NCI-H2081 (cell line): Measurements from ENCODE around the gene CXCL13.
A peak's percentile ranks its signal among the peaks of the same experiment; 100 is the strongest.
"Not testable (repeated sequence)": the region's sequence is repeated elsewhere in the genome, so short reads cannot be mapped to it uniquely, and the experiment has no call there.

Source experiments
- DNase-seq, 2 experiments: peaks; one replicate each; lab custom pipeline; 2025; lab: John Stamatoyannopoulos, UW

CXCL13 gene, protein sequence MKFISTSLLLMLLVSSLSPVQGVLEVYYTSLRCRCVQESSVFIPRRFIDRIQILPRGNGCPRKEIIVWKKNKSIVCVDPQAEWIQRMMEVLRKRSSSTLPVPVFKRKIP

DNA sequence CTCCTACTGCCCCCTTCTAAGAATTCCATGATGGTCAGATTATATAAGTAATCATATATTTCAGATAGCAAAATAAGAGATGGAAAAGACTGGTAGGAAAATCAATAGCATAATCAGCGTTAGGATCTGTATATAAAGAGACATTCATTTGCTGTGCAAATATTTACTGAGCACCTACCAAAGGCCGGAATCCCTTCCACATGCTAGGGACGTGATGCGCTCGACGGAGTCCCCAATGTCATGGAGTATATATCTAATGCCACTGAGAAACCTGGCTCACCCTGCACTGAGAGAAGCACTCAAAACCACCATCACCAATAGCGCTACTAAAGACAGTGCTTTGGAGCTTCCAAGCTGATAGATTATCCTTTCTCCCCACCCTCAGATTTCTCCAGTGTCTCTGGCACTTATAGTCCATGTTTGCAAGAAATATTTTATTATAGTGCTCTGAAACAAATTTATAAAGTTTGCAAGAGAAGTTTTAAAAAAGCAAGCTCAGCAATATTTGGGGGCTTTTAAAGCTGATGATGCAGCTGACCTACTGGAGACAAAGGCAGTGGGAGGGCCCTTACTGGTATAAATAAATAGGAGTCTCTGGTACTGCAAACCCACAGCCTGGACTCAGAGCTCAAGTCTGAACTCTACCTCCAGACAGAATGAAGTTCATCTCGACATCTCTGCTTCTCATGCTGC, at the start of gene CXCL13:
Gene CXCL13, plus strand, starts transcription at position 611 of the 693 bp plus-strand sequence. Its CDS starts 46 bp downstream, at position 657.
- no peak for DNase-seq

DNA sequence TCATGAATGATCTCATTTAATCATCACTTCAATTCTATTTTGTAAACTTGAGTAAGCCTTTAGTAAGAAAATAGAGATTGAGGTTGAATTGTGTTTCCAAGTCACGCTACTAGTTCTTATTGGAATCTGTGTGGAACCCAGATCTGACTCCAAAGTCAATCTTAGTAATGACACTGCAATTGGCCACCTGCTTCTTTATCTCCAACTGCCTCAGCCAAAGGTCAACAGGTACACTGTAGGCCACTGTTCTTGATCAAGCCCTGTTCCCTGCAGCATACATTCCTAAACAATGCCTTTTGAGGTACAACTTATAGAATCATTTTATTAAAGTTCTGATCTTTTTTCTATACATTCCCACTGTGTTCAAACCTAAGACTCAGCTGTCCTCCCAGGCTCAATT, 45.5 kb upstream of the CXCL13 start:
- no peak for DNase-seq

DNA sequence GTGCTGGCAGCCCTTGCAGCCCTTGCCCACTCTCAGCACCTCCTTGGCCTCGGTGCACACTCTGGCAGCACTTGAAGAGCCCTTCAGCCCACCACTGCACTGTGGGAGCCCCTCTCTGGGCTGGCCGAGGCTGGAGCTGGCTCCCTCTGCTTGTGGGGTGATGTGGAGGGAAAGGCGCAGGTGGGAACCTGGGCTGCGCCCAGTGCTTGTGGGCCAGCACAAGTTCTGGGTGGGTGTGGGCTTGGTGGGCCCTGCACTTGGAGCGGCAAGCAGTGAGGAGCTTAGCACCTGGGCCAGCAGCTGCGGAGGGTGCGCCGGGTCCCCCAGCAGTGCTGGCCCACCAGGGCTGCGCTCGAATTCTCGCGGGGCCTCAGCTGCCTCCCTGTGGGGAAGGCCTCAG, 43.9 kb upstream of the CXCL13 start:
- not testable (repeated sequence) for DNase-seq

DNA sequence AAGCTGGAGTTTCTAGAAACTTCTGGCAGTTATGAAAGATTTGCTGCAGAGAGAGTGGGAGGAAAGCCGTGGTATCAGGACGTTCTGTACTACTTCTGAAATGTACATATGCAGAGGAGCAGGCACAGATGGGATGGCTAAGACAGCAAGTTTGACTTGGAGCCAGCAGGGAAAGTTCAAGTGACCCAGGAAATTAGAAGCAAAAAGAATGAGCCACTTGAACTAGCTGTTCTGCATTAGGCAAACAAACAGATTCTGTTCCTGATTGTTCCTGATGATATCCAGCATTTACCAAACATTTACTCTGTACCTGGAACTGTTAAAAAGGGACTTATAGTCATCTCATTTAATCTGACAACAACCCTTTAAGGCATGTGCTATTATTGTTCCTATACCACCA, 41.4 kb upstream of the CXCL13 start:
- DNase-seq: no peak

DNA sequence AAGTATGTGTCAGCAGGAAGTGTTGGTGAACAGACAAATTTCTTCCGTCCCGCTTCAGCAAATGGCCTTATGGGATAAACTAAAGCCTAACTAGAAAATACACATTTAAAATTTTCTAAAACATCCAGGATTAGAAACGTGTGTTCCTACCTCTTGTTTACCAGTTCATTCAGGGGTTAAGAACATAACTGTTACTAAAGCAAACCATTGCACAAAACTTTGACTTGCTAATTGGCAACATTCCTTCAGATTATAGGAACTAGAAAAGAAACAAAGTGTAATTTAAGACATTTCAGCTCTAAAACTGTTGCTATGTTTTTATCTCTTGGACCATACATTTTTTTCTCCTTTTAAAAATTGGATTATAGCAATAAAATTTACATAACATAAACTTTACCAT, 39.5 kb upstream of the CXCL13 start:
- DNase-seq: no peak

GRCh38 chr4:77567549-77567948, 38.1 kb upstream of the CXCL13 start:
- DNase-seq: no peak

DNA sequence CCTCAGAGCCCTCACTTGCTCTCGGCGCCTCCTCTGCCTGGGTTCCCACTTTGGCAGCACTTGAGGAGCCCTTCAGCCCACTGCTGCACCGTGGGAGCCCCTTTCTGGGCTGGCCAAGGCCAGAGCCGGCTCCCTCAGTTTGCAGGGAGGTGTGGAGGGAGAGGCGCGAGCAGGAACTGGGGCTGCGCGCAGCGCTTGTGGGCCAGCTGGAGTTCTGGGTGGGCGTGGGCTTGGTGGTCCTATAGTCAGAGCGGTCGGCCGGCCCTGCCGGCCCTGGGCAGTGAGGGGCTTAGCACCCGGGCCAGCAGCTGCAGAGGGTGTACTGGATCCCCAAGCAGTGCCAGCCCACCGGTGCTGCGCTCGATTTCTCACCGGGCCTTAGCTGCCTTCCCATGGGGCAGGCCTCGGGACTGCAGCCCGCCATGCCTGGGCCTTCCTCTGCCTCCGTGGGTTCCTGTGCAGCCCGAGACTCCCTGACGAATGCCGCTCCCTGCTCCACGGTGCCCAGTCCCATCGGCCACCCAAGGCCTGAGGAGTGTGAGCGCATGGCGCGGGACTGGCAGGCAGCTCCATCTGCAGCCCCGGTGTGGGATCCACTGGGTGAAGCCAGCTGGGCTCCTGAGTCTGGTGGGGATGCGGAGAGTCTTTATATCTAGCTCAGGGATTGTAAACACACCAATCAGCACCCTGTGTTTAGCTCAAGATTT, 35.0 kb upstream of the CXCL13 start:
- not testable (repeated sequence) for DNase-seq

DNA sequence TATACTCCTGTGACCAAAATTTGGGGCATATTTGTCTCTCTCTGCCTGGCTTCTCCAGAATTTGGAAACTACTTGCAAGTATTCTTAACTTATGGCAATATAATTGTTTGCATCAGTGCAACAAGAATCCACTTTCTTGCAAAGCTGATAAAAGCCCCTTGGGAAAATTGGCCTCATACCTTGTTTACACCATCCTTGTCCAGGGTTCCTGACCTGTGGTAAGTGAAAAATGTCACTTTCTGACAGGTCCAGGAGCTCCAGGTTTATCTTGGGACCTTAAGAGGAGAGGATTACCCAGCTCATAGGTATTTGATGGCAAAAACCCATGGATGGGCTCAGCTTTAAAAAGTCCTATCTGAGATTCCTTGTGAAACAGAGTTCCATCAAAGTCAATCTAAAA, 29.3 kb upstream of the CXCL13 start:
- no peak for DNase-seq

DNA sequence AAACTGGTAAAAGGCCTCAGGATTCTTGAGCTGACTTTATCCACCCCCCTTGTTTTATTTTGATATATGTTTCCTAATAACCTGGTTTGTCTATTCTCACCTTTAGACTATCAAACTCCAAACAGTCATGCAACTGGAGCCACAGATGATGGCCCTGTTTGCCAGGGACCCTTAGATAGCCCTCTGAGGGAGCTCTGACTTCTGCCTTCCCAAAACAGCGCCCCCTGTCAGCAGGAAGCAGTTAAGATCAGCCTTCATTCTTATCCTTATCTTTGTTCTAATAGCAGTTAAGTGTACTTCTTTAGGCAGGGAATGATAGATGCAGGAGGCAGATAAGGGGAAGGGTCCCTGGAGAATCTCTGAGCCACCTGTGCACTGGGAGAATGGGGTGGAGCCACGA, 27.5 kb upstream of the CXCL13 start:
- no peak for DNase-seq

DNA sequence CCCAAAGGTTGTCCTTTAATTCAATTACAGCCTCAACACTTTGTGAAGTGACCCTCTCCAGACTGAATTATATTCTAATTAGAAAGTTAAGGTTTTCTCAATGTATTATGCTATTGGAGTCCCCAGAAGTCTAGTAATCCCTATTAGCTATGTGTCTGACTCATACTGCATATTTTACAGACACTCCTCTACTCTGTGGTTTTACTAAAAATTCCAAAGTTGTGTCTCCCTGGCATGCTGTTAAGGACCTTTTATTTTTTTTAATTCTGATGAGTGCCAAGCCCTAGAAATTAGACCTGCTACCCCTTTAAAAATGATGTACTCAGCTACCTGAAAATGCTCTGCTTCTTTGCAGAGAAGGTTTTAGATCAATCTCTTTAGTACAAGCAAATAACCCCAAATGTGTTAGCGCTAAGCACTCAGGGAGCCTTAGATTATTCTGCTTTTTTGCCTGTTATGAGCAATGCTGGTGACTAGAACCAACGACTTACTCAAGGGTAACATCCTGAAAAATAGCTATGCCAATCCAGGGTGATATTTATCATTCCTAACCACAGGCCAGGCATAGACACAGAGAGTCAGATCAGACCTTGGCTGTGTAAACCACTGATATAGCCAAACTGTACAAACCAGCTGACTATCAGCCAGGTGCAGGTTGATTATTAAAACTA, 26.1 kb upstream of the CXCL13 start:
- DNase-seq: no peak

- DNase-seq: no peak
These were observed 23.9 kb upstream of the CXCL13 start for GRCh38 chr4:77581724-77582123.

DNA sequence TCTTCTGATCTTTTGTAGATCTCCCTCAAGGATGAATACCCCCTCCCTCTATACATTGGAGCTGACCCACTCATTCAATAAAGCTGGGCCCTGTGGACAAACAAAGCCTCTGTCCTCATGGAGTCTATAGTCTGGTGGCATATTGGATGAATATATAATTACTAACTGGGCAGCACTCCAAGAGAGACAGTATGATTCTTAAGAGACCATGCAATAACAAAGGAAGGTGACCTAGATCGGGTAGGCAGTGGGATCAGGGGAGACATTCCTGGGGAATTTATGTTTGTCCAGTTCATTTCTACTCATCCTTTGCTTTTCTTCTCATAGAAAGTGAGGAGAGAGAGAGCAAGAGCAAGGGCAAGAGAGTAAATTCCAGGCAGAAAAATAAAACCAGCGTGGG, 23.5 kb upstream of the CXCL13 start:
- no peak for DNase-seq

DNA sequence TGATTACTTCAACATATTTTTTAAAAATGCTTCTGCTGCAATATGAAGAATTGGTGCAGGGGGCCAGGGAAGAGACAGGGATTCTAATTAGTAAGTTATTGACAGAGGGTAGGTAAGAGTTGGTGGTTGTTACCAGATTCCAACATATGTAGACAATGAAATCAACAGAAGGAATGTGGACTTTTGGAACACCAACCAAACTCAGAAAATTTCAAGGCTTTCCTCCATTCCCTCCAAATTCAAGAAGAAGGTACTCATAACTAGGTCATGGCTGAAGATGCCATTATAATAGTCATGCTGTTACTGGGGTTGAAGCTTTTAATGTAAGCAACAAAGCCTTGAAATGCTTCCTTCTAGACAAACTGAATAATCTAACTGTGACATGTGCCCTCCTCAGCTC, 22.9 kb upstream of the CXCL13 start:
- no peak for DNase-seq

- no peak for DNase-seq
These were observed 18.7 kb upstream of the CXCL13 start for GRCh38 chr4:77586951-77587383.

- DNase-seq: no peak
These were observed 15.1 kb upstream of the CXCL13 start for GRCh38 chr4:77590482-77590881.

DNA sequence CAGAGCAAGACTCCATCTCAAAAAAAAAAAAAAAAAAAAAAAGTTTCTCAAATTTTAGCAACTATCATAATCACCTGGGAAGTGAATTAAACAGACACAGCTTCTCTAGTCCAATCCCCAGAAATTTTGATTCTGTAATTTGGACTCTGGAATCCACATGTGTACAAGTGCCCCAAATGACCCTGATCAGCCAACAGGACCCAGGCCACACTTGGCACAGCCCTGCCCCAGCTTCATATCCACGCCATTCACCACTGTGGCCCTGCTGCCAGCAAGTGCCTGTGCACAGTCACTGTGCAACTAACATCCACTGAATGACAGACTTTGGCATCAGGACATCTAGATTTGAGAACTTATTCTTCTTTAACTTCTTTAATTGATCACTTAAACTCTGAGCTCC, 14.1 kb upstream of the CXCL13 start:
- DNase-seq: no peak

DNA sequence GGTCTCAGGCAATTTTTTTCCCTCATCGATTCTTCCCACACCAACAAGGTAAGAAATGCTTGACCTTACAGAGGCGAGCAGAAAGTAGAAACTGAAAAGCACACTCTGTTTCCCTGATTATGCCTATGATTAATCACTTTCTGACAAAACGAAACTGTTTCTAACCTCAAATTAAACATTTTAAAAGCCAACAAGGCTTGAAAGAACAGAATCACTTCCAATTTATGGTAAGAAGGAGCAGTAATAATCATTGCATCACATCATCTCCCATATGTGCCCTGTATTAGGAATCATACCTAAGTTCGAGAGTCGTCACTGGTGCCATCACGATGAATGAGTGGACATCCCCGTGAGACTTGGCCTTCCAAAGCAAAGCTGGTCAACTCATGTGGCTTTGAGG, 12.5 kb upstream of the CXCL13 start:
- DNase-seq: no peak

DNA sequence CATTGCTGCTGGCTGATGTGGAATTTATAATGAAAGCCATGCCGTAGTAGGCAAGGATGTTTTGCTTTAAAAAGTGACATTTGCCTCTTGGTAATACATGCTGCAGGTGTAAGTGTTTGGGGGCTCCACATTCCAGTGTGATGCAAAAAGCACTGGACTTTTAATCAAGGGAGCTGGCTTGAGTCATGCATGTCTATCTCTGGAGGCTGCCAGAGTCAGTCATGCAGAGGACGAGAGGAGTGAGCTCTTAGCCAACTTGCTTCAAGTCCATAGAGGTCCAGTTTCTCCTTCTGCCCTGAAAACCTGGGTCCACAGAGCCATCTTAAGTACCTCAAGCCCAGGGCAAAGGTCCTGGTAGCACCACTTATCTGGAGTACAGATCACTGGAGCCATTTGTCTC, 11.6 kb upstream of the CXCL13 start:
- DNase-seq: no peak

DNA sequence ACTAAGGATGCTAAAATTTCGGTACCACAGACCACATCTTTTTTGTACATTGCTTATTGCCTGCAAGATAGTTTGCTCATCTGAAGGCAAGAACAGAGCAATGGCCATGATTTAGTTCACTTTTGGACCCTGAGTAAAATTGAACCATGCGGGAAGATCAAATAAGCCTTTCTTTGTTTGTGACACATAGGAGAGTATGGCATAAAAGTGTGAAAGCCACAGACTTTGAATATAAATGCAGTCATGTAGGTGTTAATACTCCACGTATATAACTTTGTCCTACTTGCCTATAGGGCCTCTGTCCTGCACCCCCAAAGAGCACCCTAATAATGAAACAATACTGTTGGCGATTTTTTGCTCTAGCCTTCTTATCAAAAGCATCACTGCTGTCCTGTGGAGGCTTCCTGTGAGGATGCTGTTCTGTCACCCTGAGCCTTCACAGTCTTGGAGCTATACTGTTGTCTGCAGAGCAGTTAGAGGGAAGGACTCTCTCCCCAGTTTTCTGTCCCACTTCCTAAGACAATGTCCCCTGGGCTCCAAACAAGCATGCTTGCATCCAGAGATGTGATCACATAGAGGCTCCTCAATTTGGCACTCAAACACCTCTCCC, 10.2 kb upstream of the CXCL13 start:
- DNase-seq: no peak

DNA sequence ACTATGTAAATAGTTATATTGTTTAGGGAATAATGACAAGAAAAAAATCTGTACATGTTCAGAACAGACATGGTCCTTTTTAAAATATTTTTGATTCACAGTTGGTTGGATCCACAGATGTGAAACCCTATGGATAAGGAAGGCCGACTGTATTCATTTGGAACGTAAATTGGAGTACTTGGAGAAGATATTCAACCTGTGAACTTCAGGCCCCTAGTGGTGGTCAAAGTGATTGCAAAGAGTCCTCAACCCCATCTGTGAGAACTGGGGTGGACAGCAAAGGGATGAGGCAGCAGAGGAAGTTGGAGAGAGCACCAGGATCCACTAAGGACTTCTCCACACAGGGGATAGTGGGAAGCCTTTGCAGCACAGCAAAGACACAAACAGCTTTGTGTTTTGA, 6.2 kb upstream of the CXCL13 start:
- no peak for DNase-seq

DNA sequence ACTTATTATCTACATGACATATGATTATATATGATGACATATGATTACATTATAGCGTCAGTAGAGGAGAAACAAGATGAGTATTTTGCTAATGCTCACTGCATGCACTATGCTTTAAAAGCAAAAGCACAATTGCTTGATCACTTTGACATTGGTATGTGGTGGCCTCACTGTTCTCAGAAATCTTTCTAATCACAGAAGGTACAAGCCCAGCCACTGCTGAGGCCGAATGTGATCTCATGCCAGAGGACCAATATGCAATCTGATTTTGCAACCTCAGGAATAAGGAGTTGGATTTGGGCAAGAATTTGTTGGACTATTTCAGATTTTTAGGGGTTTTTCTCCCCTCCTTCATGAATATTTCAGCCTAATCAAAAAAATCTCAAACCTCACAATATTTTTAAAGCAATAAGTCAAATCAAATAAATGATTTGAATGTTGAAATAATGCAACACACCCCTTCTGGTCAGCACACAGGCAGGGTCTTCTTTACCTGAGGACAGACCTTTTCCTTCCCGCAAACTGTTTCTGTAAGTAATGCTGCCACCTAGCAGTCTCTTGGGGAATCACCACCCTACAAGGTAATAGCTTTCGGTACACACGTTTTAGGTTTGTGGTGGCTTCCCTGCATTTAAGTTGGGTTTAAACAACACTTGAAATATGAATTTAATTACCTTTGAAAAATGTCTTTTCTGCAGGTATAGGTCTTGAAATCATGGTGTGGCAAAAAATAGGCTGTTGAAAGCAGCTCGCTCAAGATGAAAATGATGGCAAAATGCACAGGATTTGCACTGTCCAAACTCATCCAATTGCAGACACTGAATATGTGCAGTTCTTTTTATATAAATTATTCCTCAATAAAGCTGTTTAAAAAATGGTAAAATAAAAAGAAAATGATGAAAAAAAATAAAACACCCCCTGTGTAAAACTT, 4.8 kb upstream of the CXCL13 start:
- DNase-seq: peak; percentile 14 to 17
